Measurements from ENCODE around the gene FPR2.
"Not testable (repeated sequence)": the region's sequence is repeated elsewhere in the genome, so short reads cannot be mapped to it uniquely, and the experiment has no call there.

Gene FPR2

GRCh38 chr19:51803967-51804366, 43.0 kb downstream of the FPR2 start:
- DNase-seq (ENCODE audit: low read depth in 4 of 4, low spot score in 1 of 4): no peak

- DNase-seq (ENCODE audit: low read depth in 4 of 4, low spot score in 1 of 4): not testable (repeated sequence)
Measured at GRCh38 chr19:51804789-51805188, 43.8 kb downstream of the FPR2 start.

DNA sequence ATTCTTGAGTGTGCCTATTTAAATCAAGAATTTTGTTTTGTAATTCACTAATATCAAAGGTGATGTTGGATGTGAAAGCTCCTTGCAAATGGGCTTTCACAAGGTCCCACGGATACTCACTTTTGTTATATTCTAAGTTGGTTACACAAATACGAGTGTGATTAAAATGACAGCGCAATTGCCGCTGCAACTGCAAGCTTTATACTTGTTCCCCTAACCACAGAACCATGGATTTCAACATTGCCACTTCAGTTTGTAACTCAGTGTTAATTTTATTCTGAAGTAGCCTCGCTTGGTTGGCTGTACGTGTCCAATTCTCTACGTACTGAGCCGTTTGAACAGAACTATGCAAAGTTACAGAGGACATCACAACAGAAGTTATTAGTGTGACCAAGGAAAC, 44.4 kb downstream of the FPR2 start:
- not testable (repeated sequence) for DNase-seq (ENCODE audit: low read depth in 4 of 4, low spot score in 1 of 4)

GRCh38 chr19:51806571-51806970, 45.6 kb downstream of the FPR2 start:
- not testable (repeated sequence) for DNase-seq (ENCODE audit: low read depth in 4 of 4, low spot score in 1 of 4)

DNA sequence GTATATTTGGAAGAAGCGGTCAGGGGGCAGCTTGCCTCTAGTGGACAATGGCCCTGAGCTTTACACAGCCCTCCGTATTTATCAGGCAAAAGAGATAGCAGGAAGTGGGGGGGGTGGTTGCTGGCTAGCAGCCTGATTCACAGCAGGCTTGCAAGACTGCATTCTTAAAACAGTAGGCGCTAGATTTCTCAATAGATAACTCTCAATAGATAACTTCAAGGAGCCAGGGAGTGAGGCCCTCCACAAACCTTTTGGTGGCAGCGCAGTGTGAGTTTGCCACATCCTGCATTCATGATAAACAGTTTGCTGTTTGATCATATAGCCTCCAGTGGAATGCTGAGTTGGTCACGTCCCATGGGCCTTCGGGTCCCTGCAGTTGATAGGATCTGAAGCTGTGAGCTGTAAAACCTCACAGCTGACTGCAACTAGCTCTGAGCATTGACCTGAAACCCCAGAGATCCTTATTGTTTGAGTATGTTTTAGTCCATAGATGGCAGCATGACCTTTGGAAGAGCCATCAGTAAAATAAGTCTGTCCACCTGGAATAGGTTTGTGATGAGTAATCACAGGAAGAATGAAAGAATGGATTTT, 46.2 kb downstream of the FPR2 start:
- DNase-seq (ENCODE audit: low read depth in 4 of 4, low spot score in 1 of 4): no peak

GRCh38 chr19:51807925-51808324, 46.9 kb downstream of the FPR2 start:
- DNase-seq (ENCODE audit: low read depth in 4 of 4, low spot score in 1 of 4): no peak

- DNase-seq (ENCODE audit: low read depth in 4 of 4, low spot score in 1 of 4): no peak
Measured at GRCh38 chr19:51808333-51808986, 47.5 kb downstream of the FPR2 start.

DNA sequence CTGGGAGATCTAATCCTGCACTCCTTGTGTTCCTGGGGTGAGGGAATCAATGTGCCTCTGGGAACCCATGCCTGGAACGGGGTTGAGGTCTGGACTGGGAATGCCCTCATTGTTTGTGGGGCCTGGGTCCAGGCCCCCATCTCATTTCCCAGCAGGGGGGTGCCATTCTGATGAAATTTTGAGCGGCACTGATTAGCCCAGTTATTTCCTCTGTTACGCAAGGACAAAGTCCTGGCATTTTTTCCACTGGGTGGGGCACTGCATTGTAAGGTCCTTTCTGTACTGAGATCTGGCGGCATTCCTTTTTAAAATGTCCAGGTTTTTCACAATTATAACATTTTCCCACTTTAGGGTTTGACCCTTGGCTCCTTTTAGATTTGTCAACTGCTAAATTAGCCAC, 48.8 kb downstream of the FPR2 start:
- no peak for DNase-seq (ENCODE audit: low read depth in 4 of 4, low spot score in 1 of 4)

DNA sequence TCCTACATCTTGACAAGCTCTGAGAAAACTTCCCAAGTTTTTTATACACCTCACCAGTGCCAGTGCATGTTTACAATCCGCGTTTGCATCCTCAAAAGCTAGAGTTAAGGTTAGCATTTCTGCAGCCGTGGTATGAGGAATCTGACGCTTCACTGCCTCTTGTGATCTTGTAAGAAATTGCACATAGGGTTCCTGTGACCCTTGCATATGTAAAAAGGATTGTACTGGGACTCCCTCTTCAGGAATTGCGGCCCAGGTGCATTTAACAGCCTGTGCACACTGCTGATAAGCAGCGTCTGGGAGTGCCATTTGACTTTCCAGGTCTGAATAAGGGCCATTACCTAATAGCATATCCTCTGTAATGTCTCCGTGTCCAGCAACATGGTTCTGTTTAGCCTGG, 49.2 kb downstream of the FPR2 start:
- no peak for DNase-seq (ENCODE audit: low read depth in 4 of 4, low spot score in 1 of 4)

DNA sequence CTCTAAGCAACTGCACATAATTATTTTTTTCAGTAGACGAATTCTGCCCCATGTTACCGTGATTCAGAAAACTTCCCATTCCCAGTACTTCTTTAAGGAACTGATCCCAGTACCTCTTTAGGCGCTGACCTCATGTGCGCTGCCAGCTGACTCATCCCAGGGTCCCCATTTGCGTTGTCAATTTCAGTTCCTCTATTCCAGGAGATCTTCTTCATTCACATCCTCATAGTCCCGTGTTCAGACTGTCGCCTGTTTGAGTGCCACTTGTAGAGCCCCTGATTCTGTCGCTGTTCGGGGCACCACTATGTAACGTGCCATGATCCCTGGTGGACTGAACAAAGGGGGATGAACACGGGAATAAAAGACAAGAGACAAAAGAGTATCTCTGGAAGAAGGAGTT, 50.4 kb downstream of the FPR2 start:
- no peak for DNase-seq (ENCODE audit: low read depth in 4 of 4, low spot score in 1 of 4)

- no peak for DNase-seq (ENCODE audit: low read depth in 4 of 4, low spot score in 1 of 4)
Measured at GRCh38 chr19:51815043-51815442, 54.1 kb downstream of the FPR2 start.

DNA sequence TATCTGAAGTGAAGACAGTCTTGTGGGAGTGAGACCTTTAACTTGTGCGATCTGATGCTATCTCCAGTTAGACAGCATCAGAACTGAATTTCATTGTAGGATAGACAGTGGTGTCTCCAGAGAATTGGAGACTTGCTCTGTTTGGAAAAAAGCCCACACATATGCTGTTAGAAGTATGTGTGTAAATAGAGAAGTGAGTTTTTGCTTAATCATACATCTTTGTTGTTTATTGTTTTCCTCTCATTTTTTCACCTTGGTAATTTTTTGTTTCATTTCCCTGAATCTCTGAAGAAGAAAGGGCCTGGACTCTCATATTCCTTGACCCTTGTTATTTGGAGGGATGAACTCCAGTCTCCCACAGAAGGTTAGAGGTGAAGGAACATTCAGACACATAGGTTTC, 55.7 kb downstream of the FPR2 start:
- DNase-seq (ENCODE audit: low read depth in 4 of 4, low spot score in 1 of 4): no peak

- no peak for DNase-seq (ENCODE audit: low read depth in 4 of 4, low spot score in 1 of 4)
Measured at GRCh38 chr19:51820011-51820410, 59.0 kb downstream of the FPR2 start.

All from stimulated activated CD4-positive, alpha-beta T cell treated with anti-CD3 and anti-CD28 coated beads, Interleukin-1b, Interleukin-23, amount 100 ng/mL, for 24 hours (primary cell).